Right forelimb (tissue), 1 donor: ENCODE measurements around the gene EPO.

Experiments used
- DNase-seq: peaks from one replicate; pipeline ENCODE4 v3.0.0-alpha.2; 2018

Gene EPO

GRCh38 chr7:100720279-100720670 lies at the start of gene EPO:
TSS of gene EPO (plus strand) at chr7:100720468. CDS start at chr7:100720981, 513 bp downstream.
- DNase-seq, result no peak

DNA sequence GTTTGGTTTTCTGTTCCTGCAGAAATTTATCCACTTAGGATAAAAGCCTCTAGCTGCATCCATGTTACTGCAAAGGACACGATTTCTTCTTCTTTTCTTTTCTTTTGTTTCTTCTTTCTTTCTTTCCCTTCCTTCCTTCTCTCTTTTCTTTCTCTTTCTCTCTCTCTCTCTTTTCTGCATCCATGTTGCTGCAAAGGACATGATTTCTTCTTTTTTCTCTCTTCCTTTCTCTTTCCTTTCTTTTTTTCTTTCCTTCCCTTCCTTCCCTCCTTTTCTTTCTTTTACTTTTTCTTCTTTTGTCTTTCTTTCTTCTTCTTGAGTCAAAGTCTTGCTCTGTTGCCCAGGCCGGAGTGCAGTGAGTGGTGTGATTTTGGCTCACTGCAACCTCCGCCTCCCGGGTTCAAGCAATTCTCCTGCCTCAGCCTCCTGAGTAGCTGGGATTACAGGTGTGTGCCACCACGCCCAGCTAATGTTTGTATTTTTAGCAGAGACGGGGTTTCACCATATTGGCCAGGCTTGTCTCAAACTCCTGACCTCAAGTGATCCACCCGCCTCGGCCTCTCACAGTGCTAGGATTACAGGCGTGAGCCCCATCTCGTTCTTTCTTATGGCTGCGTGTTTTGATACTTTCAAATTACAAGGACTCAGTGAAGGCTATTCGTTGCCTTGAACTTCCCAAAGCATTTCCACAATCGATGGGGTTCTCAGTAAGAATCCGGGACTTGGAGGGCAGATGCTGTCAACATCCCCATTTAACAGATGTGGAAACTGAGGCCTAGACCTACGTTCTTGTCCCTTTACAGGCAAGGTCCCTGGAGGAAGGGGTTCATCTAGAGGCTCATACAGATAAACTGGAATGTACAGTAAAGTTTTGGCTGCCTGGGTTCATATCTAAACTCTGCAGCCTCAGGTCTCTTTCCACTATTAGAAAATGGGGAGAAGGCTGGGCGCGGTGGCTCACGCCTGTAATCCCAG lies 48.6 kb upstream of the EPO start:
- no peak for DNase-seq

- DNase-seq, result peak; percentile 100
Measured at GRCh38 chr7:100673302-100673941, 46.8 kb upstream of the EPO start, which contains the start of gene GNB2. TSS of gene GNB2 (plus strand) at chr7:100673740. CDS start at chr7:100676266, 2,526 bp downstream.

DNA sequence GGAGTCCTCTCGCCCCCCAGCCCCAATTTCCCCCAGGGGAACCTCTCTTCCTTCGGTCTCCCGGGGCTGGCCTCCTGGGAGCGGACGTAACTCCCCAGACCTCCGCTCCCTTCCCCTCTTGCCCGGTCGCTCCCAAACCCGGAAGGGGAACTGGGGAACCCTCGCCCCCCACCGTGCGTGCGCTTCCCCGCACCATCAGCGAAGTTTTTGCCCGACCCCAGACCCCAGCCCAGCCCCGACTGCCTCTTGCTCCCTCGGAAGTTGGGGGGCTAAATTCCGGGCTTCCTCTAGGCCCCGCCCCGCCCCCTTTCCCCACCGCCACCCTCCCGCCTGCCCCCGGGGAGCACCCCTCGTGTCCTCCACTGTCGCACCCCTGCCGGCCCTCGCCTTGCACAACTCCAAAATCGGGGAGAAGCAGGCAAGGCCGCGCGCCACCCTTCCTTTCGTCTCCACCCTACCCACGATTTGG lies 46.3 kb upstream of the EPO start:
- DNase-seq, result peak; percentile 74

GRCh38 chr7:100674411-100675104 lies 45.7 kb upstream of the EPO start:
- peak; percentile 63 for DNase-seq

DNA sequence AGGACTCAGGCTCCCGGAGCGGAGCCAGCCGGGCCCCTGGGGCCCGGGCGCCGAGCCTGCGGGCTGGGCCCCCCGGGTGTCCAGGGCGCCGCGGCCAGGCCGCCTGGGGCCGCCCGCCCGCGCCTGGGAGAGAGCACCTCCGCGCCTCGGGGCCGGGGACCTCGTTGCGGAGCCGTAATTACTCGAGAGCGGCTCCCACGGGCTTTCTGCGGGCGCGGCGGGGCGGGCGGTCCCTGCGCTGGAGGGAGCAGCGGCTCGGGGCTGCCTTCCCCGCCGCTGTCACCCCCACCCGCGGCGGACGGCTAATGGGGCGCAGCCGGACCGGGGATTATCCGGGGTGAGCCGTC lies 45.2 kb upstream of the EPO start:
- DNase-seq, result no peak

DNA sequence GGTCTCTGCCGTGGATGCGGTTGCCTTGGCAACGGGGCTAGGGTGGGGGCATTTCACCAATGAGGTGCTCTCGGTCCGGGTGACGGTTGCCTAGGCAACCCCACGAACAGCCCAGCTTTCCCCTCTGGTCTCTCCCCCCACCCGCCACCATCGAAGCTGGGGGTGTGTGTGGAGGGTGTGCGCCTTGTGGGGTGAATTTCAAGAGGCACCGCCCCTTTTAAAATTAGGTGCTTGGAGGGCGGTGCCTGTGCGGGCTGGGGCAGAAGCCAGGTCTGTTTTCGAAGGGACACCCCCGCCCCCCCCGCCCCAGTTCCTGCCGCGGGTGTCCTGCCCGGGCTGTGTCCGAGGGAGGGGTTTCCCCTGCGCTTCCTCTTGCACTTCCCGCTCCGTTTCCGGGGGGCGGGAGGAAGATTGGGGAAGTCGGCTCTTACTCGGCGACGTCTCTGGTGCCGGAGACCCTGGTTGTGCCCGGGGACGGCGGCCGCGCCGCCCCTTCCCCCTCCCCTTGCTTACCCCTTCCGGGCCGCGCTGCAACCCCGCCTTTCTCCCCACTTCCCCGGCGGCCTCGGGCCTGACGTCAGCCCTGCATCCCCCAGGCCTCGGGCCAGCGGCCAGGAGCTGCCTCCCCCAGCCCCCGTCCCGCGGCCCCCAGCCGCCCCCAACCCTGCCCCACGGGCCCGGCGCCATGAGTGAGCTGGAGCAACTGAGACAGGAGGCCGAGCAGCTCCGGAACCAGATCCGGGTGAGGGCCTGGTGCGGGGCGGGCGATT lies 44.5 kb upstream of the EPO start:
- peak; percentile 77 for DNase-seq

DNA sequence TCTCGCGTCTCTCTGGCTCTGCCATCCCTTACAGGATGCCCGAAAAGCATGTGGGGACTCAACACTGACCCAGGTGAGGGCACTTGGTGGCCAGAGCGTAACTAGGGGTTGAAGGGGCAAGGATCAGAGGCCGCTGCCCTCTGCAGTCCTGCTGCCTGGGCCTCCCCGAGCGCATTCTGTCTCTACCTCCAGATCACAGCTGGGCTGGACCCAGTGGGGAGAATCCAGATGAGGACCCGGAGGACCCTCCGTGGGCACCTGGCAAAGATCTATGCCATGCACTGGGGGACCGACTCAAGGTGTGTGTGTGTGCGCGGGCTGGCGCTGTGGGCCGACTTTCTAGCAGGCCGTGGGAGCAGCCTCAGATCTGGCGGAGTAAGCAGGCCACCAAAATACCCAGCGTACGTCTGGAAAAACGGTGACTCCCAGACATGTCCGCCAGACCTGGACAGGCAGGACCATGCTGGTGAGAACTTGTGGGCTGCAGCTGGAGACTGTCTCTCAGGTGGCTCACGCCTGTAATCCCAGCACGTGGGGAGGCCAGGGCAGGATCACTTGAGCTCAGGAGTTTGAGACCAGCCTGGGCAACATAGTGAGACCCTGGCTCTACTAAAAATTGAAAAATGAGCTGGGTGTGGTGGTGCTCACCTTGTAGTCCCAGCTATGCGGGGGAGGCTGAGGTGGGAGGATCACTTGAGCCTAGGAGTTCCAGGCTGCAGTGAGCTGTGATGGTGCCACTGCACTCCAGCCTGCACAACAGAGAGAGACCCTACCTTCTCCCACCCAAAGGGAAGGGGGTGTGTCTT lies 43.6 kb upstream of the EPO start:
- no peak for DNase-seq

GRCh38 chr7:100677308-100678267 lies 42.7 kb upstream of the EPO start:
- DNase-seq, result no peak

GRCh38 chr7:100678291-100678984 lies 41.8 kb upstream of the EPO start:
- DNase-seq, result no peak

DNA sequence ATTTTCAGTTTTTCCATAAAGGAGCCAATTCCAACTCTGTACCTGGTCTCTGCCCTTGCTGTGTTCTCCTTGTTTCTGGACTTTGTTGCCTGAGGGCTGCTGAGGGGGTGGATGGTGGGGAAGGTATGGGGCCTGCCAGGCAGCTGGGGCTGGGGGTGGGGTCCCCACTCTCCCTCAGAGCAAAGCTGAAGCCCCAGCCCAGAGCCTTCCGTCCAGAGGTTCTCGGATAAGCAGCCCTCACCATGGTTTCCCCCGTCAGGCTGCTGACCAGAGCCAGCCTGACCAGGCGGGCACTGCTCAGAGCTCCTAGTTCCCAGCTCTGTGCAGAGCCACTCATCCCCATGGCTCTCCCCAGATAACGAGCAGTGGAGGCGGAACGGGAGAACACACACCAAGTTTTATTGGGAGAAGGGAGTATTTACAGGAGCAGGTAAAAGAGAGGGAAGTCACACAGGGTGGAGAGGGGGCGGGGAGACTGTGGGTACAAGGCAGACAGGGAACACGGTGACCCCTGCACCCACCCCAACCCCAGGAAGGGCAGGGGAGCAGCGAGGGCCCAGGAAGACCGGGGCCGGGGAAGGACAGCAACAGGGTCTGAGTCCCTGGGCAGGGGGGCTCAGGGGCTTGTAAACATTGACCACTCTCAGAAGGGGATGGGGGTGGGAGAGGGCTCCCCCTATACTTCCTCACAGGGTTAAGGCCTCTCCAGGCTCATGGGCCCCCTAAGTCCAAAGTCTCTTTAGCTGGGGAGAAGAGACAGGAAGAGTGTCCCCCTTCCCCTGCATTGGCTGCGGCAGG lies 40.9 kb upstream of the EPO start:
- no peak for DNase-seq

DNA sequence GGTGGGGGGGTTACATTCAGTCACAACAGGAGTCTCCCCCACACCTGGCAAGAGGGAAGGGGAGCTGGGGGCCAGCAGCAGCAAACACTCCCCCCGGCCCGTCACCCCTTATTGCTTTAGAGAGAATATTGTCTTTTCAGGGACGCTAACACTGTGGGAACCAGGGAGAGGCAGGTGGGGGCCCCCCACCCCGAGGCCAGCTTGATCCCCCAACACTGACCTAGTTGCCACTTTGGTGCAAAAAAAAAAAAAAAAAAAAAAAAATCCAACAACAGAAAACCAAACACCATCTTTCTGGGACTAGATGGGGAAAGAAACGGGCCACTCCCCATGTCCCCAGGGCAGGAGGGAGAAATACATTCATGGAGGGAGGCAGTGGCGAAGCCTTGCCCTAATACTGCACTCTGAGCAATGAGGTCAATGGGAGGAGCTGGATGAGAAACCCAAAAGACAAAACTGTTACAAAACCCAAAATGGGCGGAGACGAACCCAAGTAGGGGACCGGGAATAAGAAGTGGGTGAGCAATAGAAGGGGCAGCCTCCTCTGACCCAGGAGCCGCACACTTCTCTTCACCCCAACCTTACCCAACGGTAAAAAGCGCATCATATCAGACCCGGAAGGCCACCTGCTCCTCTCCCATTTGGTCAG lies 40.2 kb upstream of the EPO start:
- no peak for DNase-seq

DNA sequence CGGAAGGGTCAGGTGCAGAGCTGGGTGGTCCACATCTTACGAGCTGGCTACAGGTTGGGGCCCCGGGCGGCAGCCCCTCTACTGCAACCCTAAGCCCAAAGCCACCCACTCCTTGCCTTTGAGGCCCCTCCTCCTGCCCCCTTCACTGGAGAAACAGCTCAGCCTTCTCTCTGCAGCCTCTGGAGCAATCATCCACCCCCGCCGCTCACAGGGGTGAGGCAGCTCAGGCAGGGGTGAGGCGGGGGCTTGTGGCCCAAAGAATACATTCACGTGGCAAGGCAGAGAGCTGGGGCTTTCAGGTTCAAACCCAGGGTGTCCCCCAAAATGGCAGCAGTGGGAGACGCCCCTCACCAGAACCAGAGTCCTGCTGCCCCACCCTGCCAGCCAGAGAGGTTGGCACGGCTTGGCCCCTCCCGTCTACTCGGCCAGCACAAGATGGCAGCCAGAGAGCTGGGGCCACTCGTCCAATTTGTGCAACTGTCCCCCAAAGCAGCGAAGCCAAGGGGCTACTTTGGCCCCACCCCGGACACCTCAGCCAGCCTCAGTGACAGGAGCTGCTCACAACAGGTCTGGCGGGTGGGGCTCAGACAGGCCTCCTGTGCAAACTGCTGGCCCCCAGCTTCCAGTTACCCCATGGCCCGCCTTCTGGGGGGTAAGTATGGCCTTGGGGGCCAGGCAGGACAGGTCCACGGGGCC lies 39.5 kb upstream of the EPO start:
- DNase-seq, result peak; percentile 50

GRCh38 chr7:100681491-100682227 lies 38.6 kb upstream of the EPO start:
- DNase-seq, result peak; percentile 48

DNA sequence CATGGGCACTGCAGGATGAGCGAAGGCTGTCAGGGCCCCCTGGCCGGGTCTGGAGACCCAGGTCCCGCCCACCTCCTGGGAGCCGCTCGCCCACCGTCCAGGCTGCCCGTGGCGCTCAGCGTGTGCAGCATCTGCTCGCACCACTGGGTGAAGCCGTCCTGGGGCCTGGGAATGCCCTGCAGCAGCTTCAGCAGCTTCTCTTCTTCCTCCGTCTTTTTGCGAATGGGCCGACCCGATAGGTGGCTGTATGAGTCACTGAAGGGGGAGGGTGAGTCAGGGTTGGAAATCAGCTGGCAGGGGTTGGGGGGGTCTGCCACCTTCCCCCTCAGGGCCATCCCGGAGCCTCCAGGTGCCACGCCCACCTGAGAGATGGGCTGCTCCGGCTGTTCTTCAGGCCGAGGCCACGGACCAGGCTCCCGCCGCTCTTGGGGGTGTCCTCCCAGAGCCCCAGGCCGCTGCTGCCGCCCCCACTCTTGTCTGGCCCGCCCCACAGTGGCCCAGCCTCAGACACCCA lies 38.0 kb upstream of the EPO start:
- no peak for DNase-seq

- no peak for DNase-seq
Measured at GRCh38 chr7:100682991-100683658, 37.1 kb upstream of the EPO start.
